CD4-positive, alpha-beta T cell (primary cell): ENCODE data around the gene CSTF1. TPM values are rescaled to one million over a fixed set of nuclear protein-coding genes. Genes with fewer than 3 reads are reported as not detected.

Experiments used
- ATAC-seq: fragments of 200-7000 bp; cut with Tn5 transposase; one replicate; pipeline ENCODE4 v1.10.0; 2022; ENCODE audit warnings: mild to moderate bottlenecking; ENCODE audit not compliant: poor library complexity
- CTCF ChIA-PET: fragments of 350-600 bp; sonication (Branson Sonifier 250); formaldehyde crosslinking; loops from one replicate; lab custom pipeline; 2021; ENCODE audit warnings: antibody characterized with exemption, inconsistent platforms; lab: Charles Lee
- POLR2A ChIA-PET: fragments of 350-600 bp; sonication (Branson Sonifier 250); formaldehyde crosslinking; loops from one replicate; lab custom pipeline; 2021; ENCODE audit warnings: antibody characterized with exemption, inconsistent platforms; lab: Charles Lee
- DNase-seq, 14 experiments: peaks; one replicate each; pipeline ENCODE4 v3.0.0-alpha.2; 2013 to 2020; ENCODE audit warnings: mixed read lengths in 2 of 14
- H3K27ac ChIP-seq, 2 donors: one replicate each; pipeline versions ENCODE4 v1.5.1 to v1.7.0; 2013; ENCODE audit warnings: low read length in 2 of 2, low read depth in 1 of 2, mild to moderate bottlenecking in 1 of 2
- H3K27me3 ChIP-seq, 2 experiments: 1 replicate in 1 of 2; 2 replicates in 1 of 2; pipeline versions ENCODE4 v1.6.1 to v1.7.0; 2013; ENCODE audit warnings: low read length in 2 of 2, control low read depth in 1 of 2, mild to moderate bottlenecking in 1 of 2, moderate library complexity in 1 of 2; ENCODE audit not compliant: insufficient read depth in 2 of 2, control insufficient read depth in 1 of 2
- H3K36me3 ChIP-seq: one replicate; pipeline ENCODE4 v1.6.1; 2013; ENCODE audit warnings: low read length, control low read depth; ENCODE audit not compliant: insufficient read depth
- H3K4me1 ChIP-seq: one replicate; pipeline ENCODE4 v1.6.1; 2013; ENCODE audit warnings: low read length, control low read depth; ENCODE audit not compliant: insufficient read depth
- H3K4me3 ChIP-seq: one replicate; pipeline ENCODE4 v1.5.1; 2013; ENCODE audit warnings: mild to moderate bottlenecking, low read length, moderate library complexity
- H3K9me3 ChIP-seq, 2 experiments: 1 replicate in 1 of 2; 2 replicates in 1 of 2; pipeline versions ENCODE4 v1.6.1 to v1.7.0; 2013; ENCODE audit warnings: low read length in 2 of 2, mild to moderate bottlenecking in 2 of 2, control low read depth in 1 of 2, moderate library complexity in 1 of 2; ENCODE audit not compliant: control insufficient read depth in 1 of 2, insufficient read depth in 1 of 2
- H3K27ac Mint-ChIP-seq: one replicate; pipeline ENCODE4 v1.8.0; 2020; ENCODE audit warnings: mixed read lengths
- H3K27me3 Mint-ChIP-seq: one replicate; pipeline ENCODE4 v1.8.0; 2021; ENCODE audit warnings: mixed read lengths
- H3K36me3 Mint-ChIP-seq: one replicate; pipeline ENCODE4 v1.8.0; 2021; ENCODE audit warnings: low read depth, mixed read lengths
- H3K4me1 Mint-ChIP-seq: one replicate; pipeline ENCODE4 v1.8.0; 2021; ENCODE audit warnings: low read depth, mixed read lengths
- H3K4me3 Mint-ChIP-seq: one replicate; pipeline ENCODE4 v1.8.0; 2020; ENCODE audit warnings: mild to moderate bottlenecking, mixed read lengths
- H3K9me3 Mint-ChIP-seq: one replicate; pipeline ENCODE4 v1.8.0; 2020; ENCODE audit warnings: mixed read lengths
- intact Hi-C, 2 experiments: fragments of 100-400 bp; cut with DNase I in 1 of 2; cut with micrococcal nuclease in 1 of 2; formaldehyde crosslinking; loops; one replicate each; pipeline versions ENCODE4 v1.15.1 to v1.9.0; 2023 to 2025; cut with DNase I, micrococcal nuclease
- total RNA-seq, 174 experiments: library from RNA in 2 of 174; stranded (reverse) in 2 of 174; gene quantifications; one replicate each; pipeline ENCODE4 v1.2.3 and lab custom pipeline; 2021 to 2026
- TF ChIP-seq, protein P1 (sequence below): fragments of 200-600 bp; IDR thresholded peaks from one replicate; pipeline ENCODE4 v1.8.0; 2022; ENCODE audit warnings: antibody characterized with exemption, mild to moderate bottlenecking

The CSTF1 gene
- total RNA-seq, 2 experiments from 2014 or later, result 20.7 to 21.8 TPM

DNA sequence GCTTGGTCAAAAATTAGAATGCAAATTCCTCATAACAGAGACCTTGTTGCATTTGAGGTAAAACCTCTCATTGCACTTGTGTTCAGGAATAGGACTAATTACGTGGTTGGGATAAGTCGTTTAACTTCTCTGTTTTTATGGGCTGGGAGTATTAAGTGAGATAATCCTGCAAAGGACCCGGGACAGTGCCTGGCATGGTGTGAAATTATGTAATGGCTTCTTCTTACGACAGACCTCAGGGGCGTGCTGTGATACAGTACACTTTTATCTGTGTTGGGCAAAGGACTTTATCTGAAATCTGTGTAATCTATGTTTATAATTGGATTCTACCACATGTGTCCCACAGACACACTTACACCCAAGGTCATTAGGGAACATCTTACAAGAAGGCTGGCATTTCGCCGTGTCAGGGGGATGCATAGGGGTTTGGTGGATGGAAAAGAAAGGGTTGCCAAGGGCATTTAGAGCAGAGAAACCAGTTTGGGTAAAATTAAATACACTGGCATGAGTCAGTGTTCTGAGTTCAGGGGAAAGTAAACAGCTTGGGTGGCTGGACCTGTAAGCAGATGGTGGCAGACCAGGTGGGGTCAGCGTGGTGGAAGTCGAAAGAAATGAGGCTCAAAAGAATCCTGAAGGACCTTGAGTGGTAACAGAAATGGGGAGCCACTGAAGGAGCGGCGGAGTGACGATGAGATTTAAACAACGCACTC, 58.8 kb downstream of the CSTF1 start:
- intact Hi-C loops, result no loop called here
- Mint-ChIP-seq H3K27ac (no peak overlapping the region), H3K27me3 (no peaks in the 10 kb centered on the region), H3K4me1 (peaks cover 10% of the 10 kb centered on the region), H3K36me3 (peaks cover 66% of the 10 kb centered on the region), H3K9me3 (no peaks in the 10 kb centered on the region), H3K4me3 (no peak overlapping the region)
- POLR2A ChIA-PET, result interaction anchor here (0.9 kb wide), 1 partner anchor 32 kb away, joined by 3 read pairs; no protein-coding TSS in a partner anchor
- DNase-seq, result no peak
- Histone ChIP-seq H3K4me1 (peaks cover 12% of the 10 kb centered on the region), H3K27me3 (no peaks in the 10 kb centered on the region), H3K9me3 (no peaks in the 10 kb centered on the region), H3K27ac (no peak overlapping the region), H3K4me3 (no peak overlapping the region), H3K36me3 (peaks cover 37% of the 10 kb centered on the region)
- CTCF ChIA-PET, result no interaction called here
- TF ChIP-seq, protein P1, sequence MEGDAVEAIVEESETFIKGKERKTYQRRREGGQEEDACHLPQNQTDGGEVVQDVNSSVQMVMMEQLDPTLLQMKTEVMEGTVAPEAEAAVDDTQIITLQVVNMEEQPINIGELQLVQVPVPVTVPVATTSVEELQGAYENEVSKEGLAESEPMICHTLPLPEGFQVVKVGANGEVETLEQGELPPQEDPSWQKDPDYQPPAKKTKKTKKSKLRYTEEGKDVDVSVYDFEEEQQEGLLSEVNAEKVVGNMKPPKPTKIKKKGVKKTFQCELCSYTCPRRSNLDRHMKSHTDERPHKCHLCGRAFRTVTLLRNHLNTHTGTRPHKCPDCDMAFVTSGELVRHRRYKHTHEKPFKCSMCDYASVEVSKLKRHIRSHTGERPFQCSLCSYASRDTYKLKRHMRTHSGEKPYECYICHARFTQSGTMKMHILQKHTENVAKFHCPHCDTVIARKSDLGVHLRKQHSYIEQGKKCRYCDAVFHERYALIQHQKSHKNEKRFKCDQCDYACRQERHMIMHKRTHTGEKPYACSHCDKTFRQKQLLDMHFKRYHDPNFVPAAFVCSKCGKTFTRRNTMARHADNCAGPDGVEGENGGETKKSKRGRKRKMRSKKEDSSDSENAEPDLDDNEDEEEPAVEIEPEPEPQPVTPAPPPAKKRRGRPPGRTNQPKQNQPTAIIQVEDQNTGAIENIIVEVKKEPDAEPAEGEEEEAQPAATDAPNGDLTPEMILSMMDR, result no peak
- ATAC-seq, result no peak

DNA sequence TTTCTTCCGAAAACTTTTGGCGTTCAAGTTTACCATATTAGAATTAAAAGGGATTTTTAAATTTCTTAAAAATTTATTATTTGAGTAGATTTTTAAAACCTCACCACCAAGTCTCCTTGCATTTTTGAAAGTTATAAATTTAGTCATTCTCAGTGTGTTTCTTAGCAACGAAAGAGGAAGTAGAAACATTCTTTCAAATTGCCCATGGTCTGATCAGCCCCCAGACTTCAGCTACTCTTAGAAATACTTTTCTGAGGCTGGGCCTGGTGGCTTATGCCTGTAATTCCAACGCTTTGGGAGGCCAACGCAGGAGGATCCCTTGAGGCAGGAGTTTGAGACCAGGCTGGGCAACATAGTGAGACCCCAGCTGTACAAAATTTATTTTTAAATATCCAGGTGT, 60.9 kb downstream of the CSTF1 start:
- H3K27me3 Mint-ChIP-seq, result no peaks in the 10 kb centered on the region
- peaks cover 10% of the 10 kb centered on the region for H3K4me1 Mint-ChIP-seq
- H3K4me1 ChIP-seq, result peaks cover 12% of the 10 kb centered on the region
- no peak overlapping the region for H3K4me3 ChIP-seq
- H3K9me3 ChIP-seq, result peaks cover 0 to 2% of the 10 kb centered on the region in 2 experiments
- ATAC-seq, result no peak
- H3K27ac ChIP-seq, result no peak overlapping the region
- TF ChIP-seq, protein P1, result no peak
- H3K27ac Mint-ChIP-seq, result no peak overlapping the region
- H3K36me3 ChIP-seq, result peaks cover 32% of the 10 kb centered on the region
- H3K4me3 Mint-ChIP-seq, result no peak overlapping the region
- no peak for DNase-seq
- H3K9me3 Mint-ChIP-seq, result no peaks in the 10 kb centered on the region
- intact Hi-C loops, result no loop called here
- H3K36me3 Mint-ChIP-seq, result peaks cover 65% of the 10 kb centered on the region
- no peaks in the 10 kb centered on the region for H3K27me3 ChIP-seq
- ChIA-PET CTCF (no interaction called here), POLR2A (interaction anchor here (1.2 to 1.5 kb wide), 3 partner anchors 11 to 35 kb away, joined by 3 read pairs; no protein-coding TSS in a partner anchor)

DNA sequence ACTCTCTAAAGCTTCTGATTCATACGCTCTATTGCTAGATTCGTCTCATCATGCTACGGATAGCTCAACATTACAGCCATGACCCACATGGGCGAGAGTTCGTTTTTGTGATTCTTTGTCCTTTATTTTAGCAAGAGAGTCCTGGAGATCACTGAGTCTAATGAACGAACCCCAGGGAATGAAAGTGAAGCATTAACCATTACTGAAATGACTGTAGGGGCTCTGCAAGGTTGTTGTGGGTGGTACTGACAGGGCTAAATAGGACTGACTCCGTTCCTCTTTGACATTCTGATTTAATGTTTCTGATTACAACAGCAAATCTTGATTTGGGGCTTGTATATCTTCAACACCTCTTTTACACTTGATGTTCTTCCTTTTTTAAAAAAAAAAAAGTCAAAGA, 62.3 kb downstream of the CSTF1 start:
- no peaks in the 10 kb centered on the region for H3K27me3 ChIP-seq
- H3K9me3 Mint-ChIP-seq, result no peaks in the 10 kb centered on the region
- peak overlapping the region; percentile 61 for H3K27ac Mint-ChIP-seq
- DNase-seq (no peak), ATAC-seq (no peak)
- no peak overlapping the region for H3K4me3 Mint-ChIP-seq
- peaks cover 40% of the 10 kb centered on the region for H3K36me3 ChIP-seq
- H3K9me3 ChIP-seq, result peaks cover 0 to 5% of the 10 kb centered on the region in 2 experiments
- CTCF ChIA-PET, result no interaction called here
- H3K36me3 Mint-ChIP-seq, result peaks cover 67% of the 10 kb centered on the region
- peak overlapping the region in 1 of 2 donors; percentile 14 for H3K27ac ChIP-seq
- TF ChIP-seq, protein P1, result no peak
- intact Hi-C loops, result no loop called here
- no peak overlapping the region for H3K4me3 ChIP-seq
- peaks cover 12% of the 10 kb centered on the region for H3K4me1 ChIP-seq
- no peaks in the 10 kb centered on the region for H3K27me3 Mint-ChIP-seq
- POLR2A ChIA-PET, result interaction anchor here (0.6 to 1.5 kb wide), 3 partner anchors 9 to 43 kb away, joined by 3 read pairs; no protein-coding TSS in a partner anchor
- H3K4me1 Mint-ChIP-seq, result peaks cover 15% of the 10 kb centered on the region

Other genes starting within 250 kb of the CSTF1 start
- gene MC3R, start 143.9 kb upstream of the CSTF1 start, total RNA-seq, result not detected
- 10 to 100 TPM; 14.4 to 14.7 TPM for gene FAM210B, start 33.7 kb upstream of the CSTF1 start, total RNA-seq
- under 1 TPM; 0.25 to 0.36 TPM for gene AURKA, start 430 bp upstream of the CSTF1 start, total RNA-seq
- 10 to 100 TPM; 37.0 to 39.8 TPM for gene CASS4, start 19.6 kb downstream of the CSTF1 start, total RNA-seq
- 10 to 100 TPM; 52.7 to 55.2 TPM for gene RTF2, start 76.0 kb downstream of the CSTF1 start, total RNA-seq
- gene FAM209A, start 132.1 kb downstream of the CSTF1 start, total RNA-seq, result 1 to 10 TPM; 6.4 to 7.1 TPM
- 1 to 10 TPM; 3.1 to 3.9 TPM for gene FAM209B, start 140.6 kb downstream of the CSTF1 start, total RNA-seq
- gene TFAP2C, start 236.7 kb downstream of the CSTF1 start, total RNA-seq, result not detected